ENCODE data around the gene ATP9B. TPM values are rescaled to one million over a fixed set of nuclear protein-coding genes. Genes with fewer than 3 reads are reported as not detected.

The ATP9B gene
- total RNA-seq, 3 donors from 2014 or later (not counting 1 experiment from before 2014, with no cell fraction given) = 66.0 to 78.9 (median 68.0) TPM

- 94% methylated on average over 30 of the region's 30 CpGs for WGBS (ENCODE audit: insufficient coverage)
- H3K27ac Mint-ChIP-seq = peak overlapping the region; percentile 2 to 51
- peaks cover 30 to 53% of the 10 kb centered on the region in 2 donors for H3K4me1 Mint-ChIP-seq
- no peaks in the 10 kb centered on the region for H3K27me3 Mint-ChIP-seq (ENCODE audit: low read depth in 2 of 2)
- H3K4me3 Mint-ChIP-seq = no peak overlapping the region
- H3K4me3 ChIP-seq (ENCODE audit: low read length) = no peak overlapping the region
- peaks cover 13% of the 10 kb centered on the region for H3K4me1 ChIP-seq (ENCODE audit: control insufficient read depth, insufficient read depth, low read length)
- H3K36me3 ChIP-seq (ENCODE audit: control insufficient read depth, insufficient read depth, low read length) = peaks cover 3% of the 10 kb centered on the region
- DNase-seq (no peak), ATAC-seq (no peak)
- intact Hi-C loops (cut with micrococcal nuclease) = no loop called here
- no peaks in the 10 kb centered on the region for H3K9me3 ChIP-seq (ENCODE audit: control insufficient read depth, insufficient read depth, low read length)
- no peaks in the 10 kb centered on the region for H3K27me3 ChIP-seq (ENCODE audit: control insufficient read depth, insufficient read depth, low read length)
- no peaks in the 10 kb centered on the region for H3K36me3 Mint-ChIP-seq
- H3K27ac ChIP-seq (ENCODE audit: low read length) = no peak overlapping the region
- no peak for TF ChIP-seq CTCF (IDR thresholded peaks at IDR 0.05)
- H3K9me3 Mint-ChIP-seq = no peaks in the 10 kb centered on the region
These were observed 354.9 kb downstream of the ATP9B start for GRCh38 chr18:79424008-79424565.

- ATAC-seq (no peak), DNase-seq (no peak)
- Histone ChIP-seq H3K36me3 (ENCODE audit: control insufficient read depth, insufficient read depth, low read length) (peaks cover 3% of the 10 kb centered on the region), H3K9me3 (ENCODE audit: control insufficient read depth, insufficient read depth, low read length) (no peaks in the 10 kb centered on the region), H3K4me1 (ENCODE audit: control insufficient read depth, insufficient read depth, low read length) (peaks cover 13% of the 10 kb centered on the region), H3K4me3 (ENCODE audit: low read length) (no peak overlapping the region), H3K27ac (ENCODE audit: low read length) (no peak overlapping the region), H3K27me3 (ENCODE audit: control insufficient read depth, insufficient read depth, low read length) (no peaks in the 10 kb centered on the region)
- 94% methylated on average over 19 of the region's 19 CpGs for WGBS (ENCODE audit: insufficient coverage)
- Mint-ChIP-seq H3K4me3 (no peak overlapping the region), H3K9me3 (no peaks in the 10 kb centered on the region), H3K4me1 (peaks cover 33 to 48% of the 10 kb centered on the region in 2 donors), H3K36me3 (no peaks in the 10 kb centered on the region), H3K27me3 (ENCODE audit: low read depth in 2 of 2) (no peaks in the 10 kb centered on the region), H3K27ac (peak overlapping the region; percentile 2 to 51)
- no peak for TF ChIP-seq CTCF (IDR thresholded peaks at IDR 0.05)
- intact Hi-C loops (cut with micrococcal nuclease) = no loop called here
These were observed 355.8 kb downstream of the ATP9B start for GRCh38 chr18:79424880-79425568.

DNA sequence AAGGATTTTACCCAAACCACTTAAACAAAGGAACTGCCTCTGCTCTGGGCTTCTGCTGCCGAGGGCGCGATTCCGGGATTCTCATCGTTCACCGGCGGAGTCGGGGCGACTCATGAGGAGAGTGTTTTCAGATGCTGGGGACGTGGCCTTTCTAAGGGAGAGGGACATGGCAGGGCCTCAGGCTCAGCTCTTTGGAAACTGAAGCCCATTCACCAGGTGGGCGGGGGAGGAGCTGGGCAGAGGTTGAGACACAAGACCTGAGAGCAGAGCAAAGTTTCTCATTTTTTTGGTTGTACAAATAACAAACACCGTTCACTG is 356.3 kb downstream of the ATP9B start:
- H3K27ac ChIP-seq (ENCODE audit: low read length) = no peak overlapping the region
- H3K36me3 ChIP-seq (ENCODE audit: control insufficient read depth, insufficient read depth, low read length) = peaks cover 3% of the 10 kb centered on the region
- peaks cover 13% of the 10 kb centered on the region for H3K4me1 ChIP-seq (ENCODE audit: control insufficient read depth, insufficient read depth, low read length)
- ATAC-seq (no peak), DNase-seq (no peak)
- 91% methylated on average over 12 of the region's 12 CpGs for WGBS (ENCODE audit: insufficient coverage)
- H3K4me3 ChIP-seq (ENCODE audit: low read length) = no peak overlapping the region
- H3K4me1 Mint-ChIP-seq = peaks cover 35 to 43% of the 10 kb centered on the region in 2 donors
- H3K36me3 Mint-ChIP-seq = no peaks in the 10 kb centered on the region
- no peak for TF ChIP-seq CTCF (IDR thresholded peaks at IDR 0.05)
- intact Hi-C loops (cut with micrococcal nuclease) = no loop called here
- no peaks in the 10 kb centered on the region for H3K27me3 ChIP-seq (ENCODE audit: control insufficient read depth, insufficient read depth, low read length)
- H3K4me3 Mint-ChIP-seq = no peak overlapping the region
- H3K9me3 ChIP-seq (ENCODE audit: control insufficient read depth, insufficient read depth, low read length) = no peaks in the 10 kb centered on the region
- peak overlapping the region in 1 of 2 donors; percentile 51 for H3K27ac Mint-ChIP-seq
- no peaks in the 10 kb centered on the region for H3K27me3 Mint-ChIP-seq (ENCODE audit: low read depth in 2 of 2)
- H3K9me3 Mint-ChIP-seq = no peaks in the 10 kb centered on the region

Measured in natural killer cell (primary cell).